ENCODE results near the gene FRZB.

Gene FRZB

GRCh38 chr2:182864949-182865570, 1.4 kb downstream of the FRZB start:
- TF ChIP-seq OSR1 (CRISPR knock-in tag; IDR thresholded peaks at IDR 0.05) (no peak), CSRNP3 (CRISPR knock-in tag; IDR thresholded peaks at IDR 0.05) (no peak), ISL1 (CRISPR knock-in tag; IDR thresholded peaks at IDR 0.05) (no peak), TCF4 (CRISPR knock-in tag; IDR thresholded peaks at IDR 0.05; ENCODE audit: borderline replicate concordance) (no peak), ESRRG (CRISPR knock-in tag; IDR thresholded peaks at IDR 0.05) (no peak), TSHZ2 (CRISPR knock-in tag; IDR thresholded peaks at IDR 0.05) (no peak), CREB5 (CRISPR knock-in tag; IDR thresholded peaks at IDR 0.05; ENCODE audit: low read depth) (no peak), ZFP30 (CRISPR knock-in tag; IDR thresholded peaks at IDR 0.05) (no peak)
- ATAC-seq, result no peak

DNA sequence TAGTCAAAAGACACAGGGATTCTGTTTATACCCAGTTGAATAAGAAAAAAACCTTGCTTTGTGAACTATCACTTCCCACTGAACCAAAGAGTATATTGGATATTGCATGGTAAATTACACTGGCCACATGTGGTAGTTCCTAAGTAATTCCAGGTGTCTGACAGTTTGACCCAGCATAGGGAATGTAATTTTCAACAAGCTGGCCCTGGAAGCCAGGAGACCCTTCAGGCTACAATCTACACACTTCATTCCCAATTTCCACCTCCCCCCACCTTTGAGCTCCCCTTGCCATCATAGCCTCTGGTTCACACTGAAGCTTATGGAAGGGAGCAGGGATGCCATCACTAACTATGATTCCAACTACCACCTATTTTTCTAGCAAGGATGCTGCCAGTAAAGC, 2.8 kb downstream of the FRZB start:
- ATAC-seq, result no peak
- TF ChIP-seq OSR1 (CRISPR knock-in tag; IDR thresholded peaks at IDR 0.05) (no peak), TCF4 (CRISPR knock-in tag; IDR thresholded peaks at IDR 0.05; ENCODE audit: borderline replicate concordance) (no peak), ARNTL (CRISPR knock-in tag; IDR thresholded peaks at IDR 0.05; ENCODE audit: borderline replicate concordance, low read depth) (no peak), ZNF565 (CRISPR knock-in tag; conservative IDR thresholded peaks at IDR 0.05; ENCODE audit: low read depth) (no peak), ZNF70 (CRISPR knock-in tag; IDR thresholded peaks at IDR 0.05) (no peak), SNAI2 (CRISPR knock-in tag; IDR thresholded peaks at IDR 0.05) (no peak), TOX (CRISPR knock-in tag; IDR thresholded peaks at IDR 0.05; ENCODE audit: borderline replicate concordance) (no peak), ZFP30 (CRISPR knock-in tag; IDR thresholded peaks at IDR 0.05) (no peak), CSDC2 (CRISPR knock-in tag; IDR thresholded peaks at IDR 0.05) (no peak), TSHZ2 (CRISPR knock-in tag; IDR thresholded peaks at IDR 0.05) (no peak), GLIS3 (CRISPR knock-in tag; IDR thresholded peaks at IDR 0.05) (no peak), CREB5 (CRISPR knock-in tag; IDR thresholded peaks at IDR 0.05; ENCODE audit: low read depth) (no peak), ISL1 (CRISPR knock-in tag; IDR thresholded peaks at IDR 0.05) (no peak)
- TF ChIP-seq, protein P1, sequence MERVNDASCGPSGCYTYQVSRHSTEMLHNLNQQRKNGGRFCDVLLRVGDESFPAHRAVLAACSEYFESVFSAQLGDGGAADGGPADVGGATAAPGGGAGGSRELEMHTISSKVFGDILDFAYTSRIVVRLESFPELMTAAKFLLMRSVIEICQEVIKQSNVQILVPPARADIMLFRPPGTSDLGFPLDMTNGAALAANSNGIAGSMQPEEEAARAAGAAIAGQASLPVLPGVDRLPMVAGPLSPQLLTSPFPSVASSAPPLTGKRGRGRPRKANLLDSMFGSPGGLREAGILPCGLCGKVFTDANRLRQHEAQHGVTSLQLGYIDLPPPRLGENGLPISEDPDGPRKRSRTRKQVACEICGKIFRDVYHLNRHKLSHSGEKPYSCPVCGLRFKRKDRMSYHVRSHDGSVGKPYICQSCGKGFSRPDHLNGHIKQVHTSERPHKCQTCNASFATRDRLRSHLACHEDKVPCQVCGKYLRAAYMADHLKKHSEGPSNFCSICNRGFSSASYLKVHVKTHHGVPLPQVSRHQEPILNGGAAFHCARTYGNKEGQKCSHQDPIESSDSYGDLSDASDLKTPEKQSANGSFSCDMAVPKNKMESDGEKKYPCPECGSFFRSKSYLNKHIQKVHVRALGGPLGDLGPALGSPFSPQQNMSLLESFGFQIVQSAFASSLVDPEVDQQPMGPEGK (CRISPR knock-in tag; IDR thresholded peaks at IDR 0.05; ENCODE audit: borderline replicate concordance), result no peak
- TF ChIP-seq, protein P2, sequence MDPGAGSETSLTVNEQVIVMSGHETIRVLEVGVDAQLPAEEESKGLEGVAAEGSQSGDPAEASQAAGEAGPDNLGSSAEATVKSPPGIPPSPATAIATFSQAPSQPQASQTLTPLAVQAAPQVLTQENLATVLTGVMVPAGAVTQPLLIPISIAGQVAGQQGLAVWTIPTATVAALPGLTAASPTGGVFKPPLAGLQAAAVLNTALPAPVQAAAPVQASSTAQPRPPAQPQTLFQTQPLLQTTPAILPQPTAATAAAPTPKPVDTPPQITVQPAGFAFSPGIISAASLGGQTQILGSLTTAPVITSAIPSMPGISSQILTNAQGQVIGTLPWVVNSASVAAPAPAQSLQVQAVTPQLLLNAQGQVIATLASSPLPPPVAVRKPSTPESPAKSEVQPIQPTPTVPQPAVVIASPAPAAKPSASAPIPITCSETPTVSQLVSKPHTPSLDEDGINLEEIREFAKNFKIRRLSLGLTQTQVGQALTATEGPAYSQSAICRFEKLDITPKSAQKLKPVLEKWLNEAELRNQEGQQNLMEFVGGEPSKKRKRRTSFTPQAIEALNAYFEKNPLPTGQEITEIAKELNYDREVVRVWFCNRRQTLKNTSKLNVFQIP (CRISPR knock-in tag; IDR thresholded peaks at IDR 0.05; ENCODE audit: borderline replicate concordance, low read depth), result no peak

All from SK-N-SH treated with all-trans-retinoic acid at 6 μM for 48 hours (cell line).